Fibroblast of lung (primary cell): ENCODE measurements around the gene GSTT2B.
"Not testable (repeated sequence)": the region's sequence is repeated elsewhere in the genome, so short reads cannot be mapped to it uniquely, and the experiment has no call there.

Experiments
- EZH2 ChIP-seq: IDR thresholded peaks from 2 replicates; pipeline ENCODE4 v1.5.1; 2012; ENCODE audit warnings: low read length, control low read depth, mild to moderate bottlenecking; ENCODE audit errors: missing control alignments
- TF ChIP-seq, protein P1 (sequence below), 2 donors: IDR thresholded peaks in 1 of 2; conservative IDR thresholded peaks in 1 of 2; 1 replicate in 1 of 2; 2 replicates in 1 of 2; pipeline ENCODE4 v1.5.1; 2011 to 2012; ENCODE audit warnings: low read length in 2 of 2, control low read depth in 1 of 2, inconsistent platforms in 1 of 2, low read depth in 1 of 2, mild to moderate bottlenecking in 1 of 2

- TF ChIP-seq, protein P1, sequence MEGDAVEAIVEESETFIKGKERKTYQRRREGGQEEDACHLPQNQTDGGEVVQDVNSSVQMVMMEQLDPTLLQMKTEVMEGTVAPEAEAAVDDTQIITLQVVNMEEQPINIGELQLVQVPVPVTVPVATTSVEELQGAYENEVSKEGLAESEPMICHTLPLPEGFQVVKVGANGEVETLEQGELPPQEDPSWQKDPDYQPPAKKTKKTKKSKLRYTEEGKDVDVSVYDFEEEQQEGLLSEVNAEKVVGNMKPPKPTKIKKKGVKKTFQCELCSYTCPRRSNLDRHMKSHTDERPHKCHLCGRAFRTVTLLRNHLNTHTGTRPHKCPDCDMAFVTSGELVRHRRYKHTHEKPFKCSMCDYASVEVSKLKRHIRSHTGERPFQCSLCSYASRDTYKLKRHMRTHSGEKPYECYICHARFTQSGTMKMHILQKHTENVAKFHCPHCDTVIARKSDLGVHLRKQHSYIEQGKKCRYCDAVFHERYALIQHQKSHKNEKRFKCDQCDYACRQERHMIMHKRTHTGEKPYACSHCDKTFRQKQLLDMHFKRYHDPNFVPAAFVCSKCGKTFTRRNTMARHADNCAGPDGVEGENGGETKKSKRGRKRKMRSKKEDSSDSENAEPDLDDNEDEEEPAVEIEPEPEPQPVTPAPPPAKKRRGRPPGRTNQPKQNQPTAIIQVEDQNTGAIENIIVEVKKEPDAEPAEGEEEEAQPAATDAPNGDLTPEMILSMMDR (conservative IDR thresholded peaks at IDR 0.05 in 1 of 2, IDR thresholded peaks at IDR 0.05 in 1 of 2; ENCODE audit: low read depth in 1 of 2, low read length in 2 of 2): not testable (repeated sequence)
- TF ChIP-seq EZH2: not testable (repeated sequence)
These were observed 32.7 kb upstream of the GSTT2B start for GRCh38 chr22:23993581-23994177.
